Mesenchymal stem cell (in vitro differentiated cells and primary cell): ENCODE results near the gene CUL4A.
A peak's percentile ranks its signal among the peaks of the same experiment; 100 is the strongest.

ENCODE experiments used
- DNase-seq: peaks from one replicate; pipeline ENCODE4 v3.0.0-alpha.2; 2013
- H2AFZ ChIP-seq: one replicate; pipeline ENCODE4 v1.6.1; 2013; ENCODE audit warnings: low read depth, mild to moderate bottlenecking, control low read depth, inconsistent platforms, low read length, moderate library complexity
- H2AK5ac ChIP-seq: 2 replicates; pipeline ENCODE4 v1.6.1; 2013; ENCODE audit warnings: low read length, moderate library complexity, mild to moderate bottlenecking, inconsistent platforms; ENCODE audit not compliant: severe bottlenecking
- H2BK120ac ChIP-seq: one replicate; pipeline ENCODE4 v1.6.1; 2013; ENCODE audit warnings: low read depth, mild to moderate bottlenecking, inconsistent platforms, low read length, moderate library complexity
- H2BK12ac ChIP-seq, 2 experiments: one replicate each; pipeline ENCODE4 v1.6.1; 2013; ENCODE audit warnings: inconsistent platforms in 2 of 2, low read length in 2 of 2, mild to moderate bottlenecking in 2 of 2, moderate library complexity in 2 of 2, control low read depth in 1 of 2
- H2BK15ac ChIP-seq: one replicate; pipeline ENCODE4 v1.6.1; 2013; ENCODE audit warnings: mild to moderate bottlenecking, low read depth, inconsistent platforms; ENCODE audit not compliant: poor library complexity, severe bottlenecking
- H2BK5ac ChIP-seq: 2 replicates; pipeline ENCODE4 v1.6.1; 2013; ENCODE audit warnings: low read depth, mild to moderate bottlenecking, low read length, control low read depth, inconsistent platforms; ENCODE audit not compliant: poor library complexity, severe bottlenecking
- H3K14ac ChIP-seq, 2 experiments: one replicate each; pipeline ENCODE4 v1.6.1; 2013; ENCODE audit warnings: inconsistent platforms in 2 of 2, low read length in 2 of 2, control low read depth in 1 of 2, mild to moderate bottlenecking in 1 of 2, moderate library complexity in 1 of 2
- H3K18ac ChIP-seq, 2 experiments: one replicate each; pipeline ENCODE4 v1.6.1; 2013; ENCODE audit warnings: inconsistent platforms in 2 of 2, low read length in 2 of 2, control low read depth in 1 of 2, low read depth in 1 of 2, mild to moderate bottlenecking in 1 of 2
- H3K23ac ChIP-seq, 2 experiments: one replicate each; pipeline ENCODE4 v1.6.1; 2013; ENCODE audit warnings: inconsistent platforms in 2 of 2, low read length in 2 of 2, mild to moderate bottlenecking in 2 of 2, moderate library complexity in 2 of 2, control low read depth in 1 of 2
- H3K27ac ChIP-seq: 2 replicates; pipeline ENCODE4 v1.5.1; 2013; ENCODE audit warnings: mild to moderate bottlenecking, moderate library complexity, low read length, control low read depth, inconsistent platforms; ENCODE audit not compliant: poor library complexity, severe bottlenecking
- H3K27me3 ChIP-seq, 2 experiments: 2 replicates each; pipeline versions ENCODE4 v1.6.1 to v1.7.0; 2013; ENCODE audit warnings: low read length in 2 of 2, mild to moderate bottlenecking in 2 of 2, moderate library complexity in 2 of 2, control low read depth in 1 of 2, inconsistent platforms in 1 of 2; ENCODE audit not compliant: control insufficient read depth in 1 of 2, insufficient read depth in 1 of 2
- H3K36me3 ChIP-seq, 2 experiments: 2 replicates each; pipeline versions ENCODE4 v1.6.1 to v1.7.0; 2013; ENCODE audit warnings: low read length in 2 of 2, control low read depth in 1 of 2, inconsistent platforms in 1 of 2, low read depth in 1 of 2, mild to moderate bottlenecking in 1 of 2; ENCODE audit not compliant: insufficient read depth in 2 of 2, control insufficient read depth in 1 of 2
- H3K4ac ChIP-seq, 2 experiments: one replicate each; pipeline ENCODE4 v1.6.1; 2013; ENCODE audit warnings: inconsistent platforms in 2 of 2, low read length in 2 of 2, mild to moderate bottlenecking in 2 of 2, moderate library complexity in 2 of 2, control low read depth in 1 of 2, low read depth in 1 of 2
- H3K4me1 ChIP-seq: 2 replicates; pipeline ENCODE4 v1.6.1; 2013; ENCODE audit warnings: low read depth, low read length, control low read depth; ENCODE audit not compliant: control insufficient read depth, insufficient read depth
- H3K4me2 ChIP-seq: 2 replicates; pipeline ENCODE4 v1.6.1; 2013; ENCODE audit warnings: low read length, mild to moderate bottlenecking, inconsistent platforms; ENCODE audit not compliant: poor library complexity, severe bottlenecking
- H3K4me3 ChIP-seq, 2 experiments: 2 replicates each; pipeline versions ENCODE4 v1.5.1 to v1.7.0; 2013; ENCODE audit warnings: low read length in 2 of 2, mild to moderate bottlenecking in 2 of 2, control low read depth in 1 of 2, low read depth in 1 of 2; ENCODE audit not compliant: insufficient read depth in 1 of 2
- H3K79me1 ChIP-seq: replicated peaks from 2 replicates; pipeline ENCODE4 v1.6.1; 2013; ENCODE audit warnings: mild to moderate bottlenecking, control low read depth, low read length, inconsistent platforms; ENCODE audit not compliant: poor library complexity, severe bottlenecking
- H3K9ac ChIP-seq: 2 replicates; pipeline ENCODE4 v1.7.0; 2013; ENCODE audit warnings: mild to moderate bottlenecking, low read length, moderate library complexity
- H3K9me3 ChIP-seq: 2 replicates; pipeline ENCODE4 v1.7.0; 2013; ENCODE audit warnings: mild to moderate bottlenecking, low read length; ENCODE audit not compliant: control insufficient read depth
- H4K8ac ChIP-seq: one replicate; pipeline ENCODE4 v1.6.1; 2013; ENCODE audit warnings: inconsistent platforms, mild to moderate bottlenecking, low read length, moderate library complexity
- H4K91ac ChIP-seq: one replicate; pipeline ENCODE4 v1.6.1; 2013; ENCODE audit warnings: mild to moderate bottlenecking, low read length, inconsistent platforms
- WGBS: methylation state at CpG from one replicate; pipeline ENCODE4 v1.1.7; 2013; ENCODE audit warnings: mixed read lengths; 5-methylcytosine and 5-hydroxymethylcytosine counted together

Gene CUL4A

DNA sequence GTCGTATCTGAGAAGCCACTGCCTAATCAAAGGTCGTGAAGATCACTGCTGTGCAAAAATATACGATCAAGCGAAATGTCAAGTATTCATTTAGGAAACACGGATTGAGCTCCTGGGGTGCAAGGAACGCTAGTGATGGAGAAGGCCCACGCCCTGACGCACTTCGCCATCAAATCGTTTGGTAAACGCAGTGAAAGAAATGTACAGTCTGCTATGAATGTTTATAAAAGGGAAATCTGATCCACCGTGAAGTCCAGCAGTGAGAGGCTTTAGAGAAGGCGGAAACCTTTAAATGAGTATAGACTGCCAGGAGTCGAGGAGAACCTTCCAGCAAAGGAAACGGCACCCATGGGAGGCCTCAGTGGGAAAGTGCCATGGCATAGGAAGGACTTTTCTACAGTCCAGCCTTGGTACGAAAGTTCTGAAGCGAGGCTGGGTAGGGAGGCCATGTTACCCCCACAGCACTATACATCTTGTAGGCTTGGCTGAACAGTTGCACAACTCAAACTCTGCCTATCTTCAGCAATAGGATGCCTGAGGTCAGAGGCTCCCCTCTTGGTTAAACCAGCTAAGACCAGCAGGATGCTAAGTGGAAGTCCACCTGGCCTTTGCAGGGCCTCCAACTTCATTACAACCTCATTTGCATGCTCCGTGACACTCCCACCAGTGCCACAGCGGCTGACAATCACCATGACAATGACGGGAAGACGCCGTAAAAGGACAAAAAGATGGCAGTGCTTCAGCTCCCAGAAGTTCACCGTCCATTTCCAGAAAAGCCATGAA is 21.3 kb upstream of the CUL4A start:
- no peaks in the 10 kb centered on the region for H3K27me3 ChIP-seq
- peaks cover 18 to 63% of the 10 kb centered on the region in 2 experiments for H3K36me3 ChIP-seq
- no peak overlapping the region for H2BK5ac ChIP-seq
- H4K8ac ChIP-seq = peak overlapping the region; percentile 70
- peak overlapping the region; percentile 60 for H2BK15ac ChIP-seq
- H3K4me1 ChIP-seq = peaks cover 24% of the 10 kb centered on the region
- peak overlapping the region; percentile 72 for H3K9ac ChIP-seq
- peak overlapping the region; percentile 45 for H4K91ac ChIP-seq
- H3K18ac ChIP-seq = peak overlapping the region; percentile 30 to 31
- H3K79me1 ChIP-seq = peaks cover 8% of the 10 kb centered on the region
- H2AK5ac ChIP-seq = peak overlapping the region; percentile 84
- H3K4ac ChIP-seq = peak overlapping the region; percentile 28 to 68
- no peaks in the 10 kb centered on the region for H3K9me3 ChIP-seq
- no peak overlapping the region for H2AFZ ChIP-seq
- H3K27ac ChIP-seq = peak overlapping the region; percentile 77
- DNase-seq = peak; percentile 37
- H3K4me3 ChIP-seq = peak overlapping the region in 1 of 2 experiments; percentile 25
- WGBS = 69% methylated on average over 23 of the region's 23 CpGs
- peak overlapping the region; percentile 29 for H2BK120ac ChIP-seq
- no peak overlapping the region for H3K4me2 ChIP-seq
- peak overlapping the region; percentile 75 to 96 for H2BK12ac ChIP-seq
- H3K14ac ChIP-seq = no peak overlapping the region
- peak overlapping the region in 1 of 2 experiments; percentile 83 for H3K23ac ChIP-seq

DNA sequence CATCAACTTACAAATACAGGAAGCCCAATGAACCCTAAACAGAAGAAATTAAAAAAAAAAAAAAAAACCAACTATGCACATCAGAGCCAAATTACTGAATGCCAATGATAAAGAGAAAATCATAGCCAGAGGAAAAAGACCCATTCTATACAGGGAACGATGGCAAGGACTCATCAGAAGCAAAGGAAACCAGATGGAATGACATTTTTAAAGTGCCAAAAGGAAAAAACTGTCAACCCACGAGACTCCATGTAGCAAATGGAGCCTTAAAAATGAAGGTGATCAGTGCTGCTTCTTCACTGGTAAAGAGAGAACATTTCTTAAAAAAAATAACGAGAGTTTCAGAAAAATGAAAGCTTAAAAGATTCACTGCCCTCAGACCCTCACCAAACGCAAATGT is 19.2 kb upstream of the CUL4A start:
- Histone ChIP-seq H2AK5ac (no peak overlapping the region), H3K36me3 (peaks cover 25 to 58% of the 10 kb centered on the region in 2 experiments), H3K27ac (no peak overlapping the region), H3K27me3 (no peaks in the 10 kb centered on the region), H3K14ac (no peak overlapping the region), H2BK12ac (no peak overlapping the region), H3K4ac (no peak overlapping the region), H2BK15ac (no peak overlapping the region), H4K8ac (no peak overlapping the region), H3K9me3 (no peaks in the 10 kb centered on the region), H2BK5ac (no peak overlapping the region), H2BK120ac (no peak overlapping the region), H2AFZ (no peak overlapping the region), H3K4me1 (peaks cover 14% of the 10 kb centered on the region), H3K23ac (no peak overlapping the region), H3K4me2 (no peak overlapping the region), H4K91ac (no peak overlapping the region), H3K9ac (no peak overlapping the region), H3K79me1 (peaks cover 14% of the 10 kb centered on the region), H3K18ac (no peak overlapping the region), H3K4me3 (no peak overlapping the region)
- no peak for DNase-seq
- WGBS = 97% methylated on average over 3 of the region's 4 CpGs

DNA sequence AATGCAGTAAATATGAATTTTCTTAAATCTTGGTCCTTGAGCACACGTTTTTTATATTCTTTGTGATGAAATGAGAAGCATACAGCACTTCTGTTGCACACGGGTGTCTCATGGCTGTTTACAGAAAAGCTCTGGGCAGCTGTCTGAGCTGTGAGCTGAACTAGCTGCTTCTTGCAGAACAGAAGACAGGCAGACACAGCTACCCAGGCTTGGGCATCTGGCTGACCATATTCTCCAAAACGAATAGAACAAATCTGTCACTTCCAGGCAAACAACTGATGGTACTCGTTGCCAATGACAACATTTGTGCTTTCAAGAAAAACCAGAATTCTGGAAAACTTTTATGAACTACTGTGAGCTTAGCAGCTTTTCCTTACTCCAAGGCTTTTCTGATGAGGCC is 17.1 kb upstream of the CUL4A start:
- Histone ChIP-seq H3K4ac (no peak overlapping the region), H3K18ac (no peak overlapping the region), H4K8ac (no peak overlapping the region), H3K9me3 (no peaks in the 10 kb centered on the region), H2BK12ac (no peak overlapping the region), H3K4me2 (no peak overlapping the region), H3K4me1 (peaks cover 7% of the 10 kb centered on the region), H3K27ac (no peak overlapping the region), H2AFZ (no peak overlapping the region), H3K27me3 (no peaks in the 10 kb centered on the region), H4K91ac (no peak overlapping the region), H2BK15ac (no peak overlapping the region), H3K23ac (no peak overlapping the region), H2BK120ac (no peak overlapping the region), H3K4me3 (no peak overlapping the region), H2BK5ac (no peak overlapping the region), H3K36me3 (peaks cover 31 to 77% of the 10 kb centered on the region in 2 experiments), H3K9ac (no peak overlapping the region), H3K79me1 (peaks cover 15% of the 10 kb centered on the region), H2AK5ac (no peak overlapping the region), H3K14ac (no peak overlapping the region)
- 83% methylated on average over 4 of the region's 4 CpGs for WGBS
- DNase-seq = no peak

DNA sequence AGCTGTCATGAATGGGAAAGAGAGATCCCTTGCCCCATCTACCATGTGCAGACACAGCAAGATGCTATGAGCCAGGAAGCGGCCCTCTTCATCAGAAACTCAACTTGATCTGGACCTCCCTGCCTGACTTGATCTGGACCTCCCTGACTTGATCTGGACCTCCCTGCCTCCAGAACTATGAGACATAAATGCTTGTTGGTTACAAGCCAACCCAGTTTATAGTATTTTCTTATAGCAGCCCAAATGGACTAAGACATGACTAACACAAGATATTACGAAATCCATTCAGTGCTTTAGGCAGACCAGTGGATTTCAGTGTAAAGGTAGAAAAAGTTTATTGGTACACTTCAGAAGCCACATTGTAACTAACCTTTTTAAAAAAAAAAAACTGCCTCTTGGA is 16.5 kb upstream of the CUL4A start:
- Histone ChIP-seq H3K4ac (no peak overlapping the region), H3K14ac (no peak overlapping the region), H3K4me2 (no peak overlapping the region), H2BK12ac (no peak overlapping the region), H2BK15ac (no peak overlapping the region), H2AK5ac (no peak overlapping the region), H3K4me3 (no peak overlapping the region), H4K91ac (no peak overlapping the region), H3K27ac (no peak overlapping the region), H3K9me3 (no peaks in the 10 kb centered on the region), H3K9ac (no peak overlapping the region), H3K23ac (no peak overlapping the region), H2BK5ac (no peak overlapping the region), H3K27me3 (no peaks in the 10 kb centered on the region), H3K79me1 (peaks cover 17% of the 10 kb centered on the region), H3K18ac (no peak overlapping the region), H3K4me1 (peaks cover 5% of the 10 kb centered on the region), H2AFZ (no peak overlapping the region), H3K36me3 (peaks cover 35 to 82% of the 10 kb centered on the region in 2 experiments), H4K8ac (no peak overlapping the region), H2BK120ac (no peak overlapping the region)
- DNase-seq = peak; percentile 73
- WGBS = 96% methylated on average over 1 of the region's 2 CpGs
